Ammon's horn (tissue), 1 donor: Measurements from ENCODE around the gene SATB1.
A peak's percentile ranks its signal among the peaks of the same experiment; 100 is the strongest.
"Not testable (repeated sequence)": the region's sequence is repeated elsewhere in the genome, so short reads cannot be mapped to it uniquely, and the experiment has no call there.

ENCODE experiments used
- DNase-seq: peaks from one replicate; pipeline ENCODE4 v3.0.0-alpha.2; 2016; ENCODE audit warnings: low spot score

The SATB1 gene

DNA sequence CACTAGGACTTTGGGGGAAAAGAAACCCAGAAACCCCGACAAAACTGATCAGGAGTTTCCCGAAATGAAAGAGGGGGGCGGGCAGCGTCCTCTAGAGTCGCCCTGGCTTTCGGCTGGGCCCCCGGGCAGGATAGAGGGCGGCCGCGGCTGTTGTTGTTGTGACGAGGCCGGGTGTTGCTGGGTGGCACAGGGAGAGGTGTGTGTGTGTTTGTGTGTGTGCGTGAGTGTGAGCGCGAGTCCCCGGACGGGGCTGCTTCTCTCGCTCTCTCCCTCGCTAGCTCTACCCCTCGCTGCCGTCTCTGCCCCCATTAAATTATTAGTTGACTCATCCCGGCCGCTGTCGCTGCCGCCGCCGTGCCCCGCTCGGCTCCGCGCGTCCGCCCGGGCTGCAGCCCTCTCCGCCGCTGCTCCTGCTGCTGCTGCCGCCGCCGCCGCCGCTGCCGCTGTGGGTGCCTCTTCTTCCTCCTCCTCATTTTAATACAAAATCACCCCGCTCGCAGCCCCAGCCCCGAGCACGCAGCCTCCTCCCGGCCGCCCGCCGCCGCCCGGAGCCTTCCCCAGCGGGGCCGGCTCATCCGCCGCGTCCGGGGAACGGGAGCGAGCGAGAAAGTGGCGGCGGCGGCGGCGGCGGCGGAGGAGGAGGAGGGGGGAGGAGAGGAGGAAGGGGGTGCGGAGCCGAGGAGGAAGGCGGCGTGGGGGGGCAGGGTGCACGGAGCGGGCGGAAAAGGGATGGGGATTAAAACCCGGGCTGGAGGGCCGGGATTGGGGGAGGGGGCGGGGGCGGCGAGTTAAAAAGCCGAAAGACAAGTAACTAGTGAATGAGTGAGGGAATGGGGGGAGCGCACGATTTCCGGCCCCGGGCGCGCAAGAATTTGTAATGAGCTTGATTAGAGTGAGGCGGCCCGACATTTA lies at the start of gene SATB1:
SATB1 (minus strand) TSS at position 611 of the 912 bp plus-strand sequence. CDS start 4,372 bp downstream, outside the sequence.
- peak; percentile 84 for DNase-seq

DNA sequence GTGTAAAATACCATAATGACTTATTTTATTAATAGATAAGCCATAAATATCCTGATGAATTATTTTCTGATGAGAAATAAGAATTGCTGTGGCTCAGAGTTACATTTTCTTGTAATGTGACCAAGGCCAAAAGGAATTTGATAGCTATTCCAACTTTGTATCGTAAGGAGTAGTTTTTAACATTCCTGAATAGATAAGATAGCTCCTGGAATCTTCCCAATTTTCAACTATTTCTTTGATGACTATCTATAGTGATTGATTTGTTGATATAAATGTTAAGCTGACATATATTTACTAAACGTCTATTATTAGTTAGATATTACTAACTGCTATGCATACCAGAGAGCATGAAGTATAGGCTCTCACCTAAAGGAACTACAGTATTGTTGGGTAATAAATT lies 49.1 kb upstream of the SATB1 start:
- no peak for DNase-seq

DNA sequence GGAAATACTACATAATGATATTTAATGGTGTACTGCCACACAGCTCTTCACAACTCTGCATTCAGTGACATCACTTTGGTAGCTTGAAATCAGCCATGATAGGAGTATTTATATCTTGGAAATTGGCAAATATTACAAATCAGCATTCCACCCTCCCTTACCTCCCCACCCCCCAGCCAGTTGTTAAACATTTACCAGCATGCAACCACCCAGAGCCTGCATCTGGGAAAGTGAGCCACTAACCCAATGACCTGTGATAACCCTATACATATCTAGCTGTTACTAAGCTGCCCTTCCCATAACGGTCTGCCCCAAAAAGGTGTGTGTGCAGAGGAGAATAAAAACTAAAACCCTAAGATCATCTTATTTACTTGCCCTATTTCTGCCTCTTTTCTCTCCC lies 44.6 kb upstream of the SATB1 start:
- no peak for DNase-seq

DNA sequence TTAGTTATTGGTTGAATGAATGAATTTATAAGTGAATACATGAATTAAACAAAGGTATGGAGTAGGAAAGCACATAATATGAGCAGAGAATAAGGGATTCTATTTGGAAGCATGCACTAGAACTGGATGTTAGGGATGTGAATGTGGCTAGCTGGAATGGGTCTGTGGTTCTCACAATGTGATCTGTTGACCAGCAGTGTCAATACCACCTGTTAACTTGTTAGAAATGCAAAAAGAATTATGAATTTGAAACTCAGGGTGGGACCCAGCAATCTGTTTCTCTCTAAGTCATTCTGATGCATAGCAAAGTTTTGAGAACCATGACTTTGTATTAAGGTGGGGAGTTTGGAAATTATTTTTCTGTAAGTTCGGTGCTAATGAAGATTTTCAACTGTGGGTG lies 41.0 kb upstream of the SATB1 start:
- DNase-seq, result no peak

DNA sequence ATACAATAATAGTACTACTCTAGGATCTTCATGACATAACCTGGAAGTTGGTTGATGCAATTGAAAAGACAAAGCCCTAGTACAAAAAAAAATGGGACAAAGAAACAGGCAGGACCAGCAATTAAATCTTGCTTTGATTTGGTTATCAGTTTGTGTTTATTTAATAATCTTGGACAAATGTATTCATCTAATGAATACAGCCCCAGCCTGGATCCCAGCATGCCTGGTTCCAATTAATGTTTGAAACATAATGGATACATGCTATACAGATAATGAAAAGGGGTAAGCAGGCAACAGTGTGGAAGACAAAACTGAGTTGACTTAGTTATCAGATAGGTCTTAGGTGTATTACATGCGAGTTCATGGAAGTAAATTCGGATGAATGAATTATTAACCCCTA lies 29.6 kb upstream of the SATB1 start:
- no peak for DNase-seq

DNA sequence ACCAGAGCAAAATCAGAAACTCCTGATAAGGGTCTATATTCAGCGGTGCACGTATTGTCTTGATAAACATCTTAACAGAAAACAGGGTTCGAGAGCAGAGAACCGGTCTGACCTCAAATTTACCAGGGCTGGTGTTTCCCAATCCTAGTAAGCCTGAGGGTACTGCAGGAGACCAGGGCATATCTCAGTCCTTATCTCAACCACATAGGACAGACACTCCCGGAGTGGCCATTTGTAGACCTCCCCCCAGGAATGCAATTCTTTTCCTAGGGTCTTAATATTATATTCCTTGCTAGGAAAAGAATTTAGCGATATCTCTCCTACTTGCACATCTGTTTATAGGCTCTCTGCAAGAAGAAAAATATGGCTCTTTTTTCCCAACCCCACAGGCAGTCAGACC lies 24.5 kb upstream of the SATB1 start:
- DNase-seq, result not testable (repeated sequence)

DNA sequence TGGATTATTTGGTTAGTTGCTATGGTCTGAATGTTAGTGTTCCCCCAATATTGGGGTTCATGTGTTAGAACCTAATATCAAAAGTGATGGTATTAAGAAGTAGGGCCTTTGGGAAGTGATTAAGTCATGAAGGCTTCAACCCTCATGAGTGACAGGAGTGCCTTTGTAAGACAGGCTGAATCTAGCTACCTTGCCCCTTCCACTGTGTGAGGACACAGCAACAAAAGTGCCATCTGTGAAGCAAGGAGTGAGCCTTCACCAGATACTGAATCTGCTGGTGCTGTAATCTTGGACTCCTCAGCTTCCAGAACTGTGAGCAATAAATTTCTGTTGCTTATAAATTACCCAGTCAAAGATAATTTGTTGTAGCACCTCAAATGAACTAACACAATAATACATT lies 22.6 kb upstream of the SATB1 start:
- no peak for DNase-seq

DNA sequence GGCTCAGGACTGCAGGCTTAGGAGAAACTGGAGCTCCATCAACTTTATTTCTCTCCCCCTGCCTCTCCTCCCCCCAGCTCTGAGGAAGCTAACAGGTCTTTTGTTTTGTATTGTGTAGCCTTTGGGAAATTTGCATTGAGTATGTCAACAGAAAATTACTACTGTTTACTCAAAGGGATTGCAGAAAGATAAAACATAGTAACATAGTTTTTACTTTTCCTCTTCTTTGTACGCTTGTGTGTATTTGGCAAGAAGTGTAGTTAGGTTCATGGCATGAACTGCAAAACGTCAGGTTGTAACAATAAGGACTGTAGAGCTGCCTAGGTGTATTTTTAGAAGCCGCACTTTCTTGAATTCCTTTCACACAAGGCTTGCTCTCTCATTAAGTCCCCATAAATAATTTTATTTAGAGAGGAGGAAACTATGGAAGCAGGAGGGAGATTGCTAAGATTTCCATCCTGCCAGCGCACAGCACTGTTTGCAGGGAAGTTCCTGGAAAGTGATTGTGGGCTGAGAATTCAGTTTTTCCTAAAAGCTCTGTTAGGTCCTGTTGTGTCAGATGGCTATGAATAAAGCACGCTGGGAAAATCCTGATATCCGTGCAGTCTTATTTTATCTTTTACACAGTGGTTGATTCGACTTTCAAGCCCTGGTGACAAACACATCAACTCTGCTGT lies 21.1 kb upstream of the SATB1 start:
- DNase-seq, result peak; percentile 11

DNA sequence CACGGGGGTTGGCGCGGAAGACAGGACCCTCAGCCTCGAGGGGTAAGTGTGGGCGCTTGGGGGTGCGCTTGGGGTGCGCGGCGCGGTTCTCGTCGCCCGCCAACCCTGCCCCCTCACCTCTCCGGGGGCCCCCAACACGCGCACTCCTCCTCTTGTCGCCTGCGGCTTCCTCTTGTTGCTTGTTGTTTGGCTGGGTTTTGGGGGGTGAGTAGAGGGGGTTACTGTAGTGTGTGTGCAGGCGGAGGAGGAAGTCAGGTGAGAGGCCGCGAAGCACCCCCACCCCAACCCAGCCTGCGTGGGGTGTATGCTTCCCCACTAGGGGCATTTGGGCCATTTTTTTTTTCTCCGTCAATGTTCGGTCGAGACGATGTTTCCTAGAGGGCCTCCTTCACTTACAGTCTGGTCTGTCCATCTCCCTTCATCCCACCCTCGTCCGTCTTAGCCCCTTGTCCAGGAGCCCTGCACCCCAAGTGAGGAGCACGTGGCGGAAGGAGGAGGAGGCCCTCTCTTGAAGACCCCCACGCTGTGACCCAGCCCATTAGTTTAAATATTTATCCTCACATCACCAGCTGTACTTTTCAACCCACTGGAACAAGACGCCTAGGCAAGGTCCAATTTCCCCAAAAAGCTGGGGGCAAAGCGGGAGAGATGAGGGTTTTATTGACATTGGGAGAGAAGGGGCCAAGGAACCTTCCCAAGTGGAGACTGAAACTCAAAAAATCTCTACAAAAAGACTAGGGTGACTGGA lies 20.4 kb upstream of the SATB1 start:
- peak; percentile 20 for DNase-seq

DNA sequence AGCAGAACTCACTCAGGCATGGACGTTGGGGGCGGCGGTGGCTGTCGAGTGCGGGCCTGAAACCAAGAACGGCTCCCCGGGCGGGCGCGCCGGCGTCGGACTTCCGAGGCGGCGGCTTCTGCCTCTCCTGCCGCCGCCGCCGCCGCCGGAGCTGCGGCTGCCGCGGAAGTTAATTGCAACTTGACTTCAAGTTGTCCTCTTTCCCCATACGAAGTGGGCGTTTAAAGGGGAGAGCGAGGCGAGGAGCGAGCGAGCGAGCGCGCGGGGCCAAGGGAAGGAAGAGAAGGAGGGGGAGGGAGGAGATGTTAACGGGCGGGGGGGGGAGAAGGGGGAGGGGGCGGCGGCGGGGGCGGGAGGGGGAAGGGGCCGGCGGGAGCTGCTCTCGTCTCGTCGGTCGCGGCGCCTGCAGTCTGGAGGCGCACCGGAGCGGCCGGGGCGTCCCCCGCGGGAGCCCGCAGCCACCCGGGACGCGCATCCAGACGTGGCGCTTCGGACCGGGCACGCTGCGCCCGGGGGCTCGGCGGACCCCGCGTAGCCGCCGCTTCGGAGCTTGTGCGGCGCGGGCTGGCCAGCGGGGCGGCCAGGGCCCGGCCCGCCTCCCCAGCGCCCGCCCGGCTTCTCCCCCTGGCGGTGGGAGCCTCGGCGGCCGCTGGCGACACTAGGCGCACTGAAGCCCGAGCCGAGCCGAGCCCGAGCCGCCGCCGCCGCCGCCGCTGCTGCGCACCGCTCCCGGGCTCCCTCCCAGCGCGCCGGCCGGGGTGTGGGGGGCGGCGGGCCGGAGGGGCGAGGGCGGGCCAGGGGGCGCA lies 19.7 kb upstream of the SATB1 start:
- peak; percentile 55 for DNase-seq

DNA sequence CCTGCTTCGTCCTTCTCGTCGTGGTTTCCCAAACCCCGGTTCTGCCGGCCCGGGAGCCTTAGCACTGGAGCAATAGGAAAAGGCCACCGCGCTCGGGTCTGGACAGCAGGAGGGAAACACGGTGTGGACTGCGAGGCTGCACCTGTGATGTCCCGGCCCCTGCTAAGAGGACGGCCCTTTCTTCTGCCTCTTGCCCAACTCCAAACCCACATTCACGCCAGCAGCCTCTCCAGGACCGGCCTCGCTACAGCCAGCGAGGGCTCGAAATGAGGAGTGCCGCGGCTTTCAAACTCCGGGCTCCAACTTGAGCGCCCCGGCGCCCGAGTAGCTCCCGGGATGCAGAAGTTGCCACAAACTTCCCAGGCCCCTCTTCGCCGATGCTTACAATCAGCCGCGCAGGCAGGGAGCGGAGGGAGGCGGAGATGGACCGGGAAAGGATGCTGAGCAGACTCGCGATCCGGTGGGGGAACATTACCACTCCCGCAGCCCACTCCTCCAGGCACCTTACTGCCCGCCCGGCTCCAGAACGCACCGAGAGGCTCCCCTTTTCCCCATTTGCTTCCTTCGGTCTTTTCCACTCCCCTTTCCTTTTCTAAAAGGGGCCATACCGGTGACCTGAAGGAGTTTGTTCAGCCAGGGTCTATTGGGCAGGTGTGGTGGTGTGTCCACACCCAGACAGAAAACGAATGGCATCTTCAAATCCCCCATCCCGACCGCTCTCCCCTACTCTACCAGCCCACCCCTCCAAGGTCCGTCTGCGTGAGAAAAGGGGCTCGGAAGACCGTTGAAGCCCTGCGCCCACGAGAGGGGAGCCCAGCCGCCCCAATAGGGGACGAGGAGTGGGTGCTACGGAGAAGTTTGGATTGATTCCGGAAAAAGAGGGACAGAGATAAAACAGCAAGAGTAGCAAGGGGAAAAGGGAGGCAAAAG lies 18.8 kb upstream of the SATB1 start:
- DNase-seq, result peak; percentile 14

DNA sequence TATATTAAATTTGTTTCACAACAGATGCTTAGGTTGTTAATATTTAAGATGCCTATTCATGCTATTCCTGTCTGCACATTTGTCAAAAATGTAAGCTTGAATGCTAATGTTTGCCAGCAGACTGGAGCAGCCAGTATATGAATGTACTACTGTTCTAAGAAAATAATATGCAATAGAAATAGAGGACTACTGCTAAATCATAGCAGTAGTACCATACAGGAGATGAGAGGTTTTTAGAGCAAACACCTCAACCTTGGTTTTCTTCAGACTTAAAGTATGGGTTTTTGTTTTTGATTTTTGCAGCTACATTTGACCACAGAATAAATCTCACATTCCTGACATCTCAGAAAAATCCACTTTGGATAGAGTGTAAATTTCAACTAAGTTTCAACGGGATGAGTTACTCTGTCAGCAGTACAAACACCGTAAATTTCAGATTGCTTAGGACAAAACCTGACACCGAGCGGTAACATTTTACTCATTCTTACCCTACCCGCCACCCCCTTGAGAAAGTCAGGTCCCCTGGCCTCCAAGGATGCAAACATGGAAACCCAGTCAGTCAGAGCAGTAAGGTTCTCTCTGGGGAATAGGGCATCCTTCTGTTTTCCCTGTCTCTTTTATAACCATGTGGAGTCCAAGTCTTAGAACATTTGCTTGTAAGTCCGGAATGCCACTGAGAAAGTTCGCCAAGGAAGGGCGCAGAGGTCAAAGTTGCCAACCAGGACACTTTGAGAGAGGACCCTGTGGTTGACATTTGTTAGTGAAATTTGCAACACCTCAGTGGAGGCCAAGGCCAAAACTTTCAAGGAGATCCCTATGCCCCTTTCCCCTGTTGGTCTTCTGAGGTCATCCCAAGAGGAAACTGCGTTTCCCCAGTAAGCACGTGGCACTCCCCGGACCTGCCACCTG lies 17.9 kb upstream of the SATB1 start:
- no peak for DNase-seq

DNA sequence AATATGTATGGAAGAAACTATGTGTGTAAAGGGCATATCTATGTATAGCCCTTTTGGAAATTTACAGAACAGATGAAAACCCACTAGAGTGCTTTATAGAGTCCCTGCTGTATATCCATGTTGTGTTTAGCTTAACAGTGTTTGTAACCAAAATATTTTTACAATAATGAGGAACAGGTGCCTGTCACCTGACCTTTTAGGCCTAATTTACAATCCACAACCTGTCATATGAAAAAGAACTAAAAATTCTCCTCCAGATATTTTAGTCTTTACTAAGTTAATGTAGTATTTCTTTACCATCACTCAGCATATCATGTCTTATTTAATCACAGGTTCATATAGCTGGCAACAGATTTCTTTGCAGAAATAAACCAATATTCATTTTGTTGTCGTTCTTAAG lies 16.4 kb upstream of the SATB1 start:
- DNase-seq, result no peak

DNA sequence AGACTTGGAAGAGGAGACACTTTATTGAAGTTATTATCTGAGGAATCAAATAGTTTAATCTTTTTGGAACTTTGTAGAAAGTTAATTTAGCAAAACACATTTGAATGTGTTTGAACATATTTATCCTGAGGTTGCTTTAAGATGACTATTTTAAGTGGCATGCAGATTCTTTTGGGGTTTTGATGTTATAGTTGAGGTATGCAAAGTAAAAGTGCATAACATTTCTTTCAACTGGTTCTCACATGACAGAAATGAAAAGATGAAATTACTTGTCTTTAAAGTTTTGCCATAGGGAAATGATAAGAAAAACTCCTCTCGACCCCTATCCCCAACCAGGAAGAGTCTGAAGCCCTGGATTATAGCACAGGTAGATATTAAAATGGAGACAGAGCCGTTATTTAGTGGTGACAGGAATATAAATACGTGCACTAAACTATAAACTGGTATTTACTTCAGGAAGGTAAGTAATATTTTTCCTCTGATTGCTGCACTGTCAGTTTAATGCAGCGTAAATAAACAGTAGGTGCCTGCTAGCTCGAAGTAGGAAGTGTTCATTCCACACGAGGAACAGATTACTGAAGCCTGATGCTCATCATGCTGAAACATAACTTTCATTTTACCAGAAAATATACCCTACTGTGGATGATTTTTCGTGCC lies 15.1 kb upstream of the SATB1 start:
- DNase-seq, result no peak

DNA sequence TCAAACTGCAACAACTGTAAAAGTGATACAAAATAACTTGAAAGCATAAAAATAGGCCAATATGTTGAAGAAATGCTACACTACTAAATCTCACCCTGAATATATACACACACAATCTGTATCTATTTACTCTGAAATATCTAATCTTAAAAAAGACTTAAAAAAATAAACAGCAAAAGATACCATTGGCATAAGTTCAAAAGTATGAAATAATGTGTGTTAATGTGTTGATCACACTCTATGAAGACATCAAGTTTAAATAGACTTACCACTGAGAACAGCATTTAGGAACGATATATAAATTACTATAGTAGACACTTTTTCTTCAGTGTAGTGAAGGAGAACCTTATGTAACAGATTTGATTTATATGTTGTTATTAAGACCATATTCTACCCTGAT lies 14.1 kb upstream of the SATB1 start:
- DNase-seq, result no peak

DNA sequence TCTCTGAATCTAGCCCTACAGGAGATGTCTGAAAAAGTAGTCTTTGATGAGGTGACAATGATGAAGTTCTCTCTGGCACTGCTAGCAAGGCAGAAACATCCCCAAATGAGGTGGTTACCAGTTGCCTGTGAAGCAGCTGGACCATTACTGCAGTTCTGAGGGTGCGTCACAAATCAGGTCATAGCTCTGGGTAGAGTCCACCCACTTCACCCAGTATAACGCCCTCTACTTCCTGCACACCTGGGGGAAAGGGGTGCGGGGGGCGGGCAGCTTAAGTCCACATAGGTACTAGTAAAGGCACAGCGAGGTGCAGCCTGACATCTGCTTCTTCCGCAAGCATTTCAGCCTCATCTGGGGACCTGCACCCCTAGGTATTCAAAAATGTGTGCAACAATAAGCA lies 13.4 kb upstream of the SATB1 start:
- no peak for DNase-seq

DNA sequence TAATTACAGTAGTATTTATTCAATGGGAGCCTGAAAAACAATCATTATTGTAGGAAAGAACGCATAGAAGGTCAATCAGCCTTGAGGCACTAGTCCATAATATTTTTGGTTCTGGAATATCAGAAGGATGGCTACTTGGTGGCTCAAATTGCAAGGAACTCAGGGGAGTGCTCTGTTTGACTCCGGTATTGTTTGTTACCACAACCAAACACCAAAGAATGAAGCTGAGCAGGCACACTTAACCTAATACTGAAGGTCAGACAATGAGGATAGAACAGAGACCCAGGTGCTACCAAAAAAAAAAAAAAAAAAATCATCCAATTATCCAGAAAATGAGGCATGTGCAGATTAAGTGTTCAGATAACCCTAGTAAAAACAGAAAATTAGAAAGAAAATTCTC lies 11.1 kb upstream of the SATB1 start:
- DNase-seq, result no peak

DNA sequence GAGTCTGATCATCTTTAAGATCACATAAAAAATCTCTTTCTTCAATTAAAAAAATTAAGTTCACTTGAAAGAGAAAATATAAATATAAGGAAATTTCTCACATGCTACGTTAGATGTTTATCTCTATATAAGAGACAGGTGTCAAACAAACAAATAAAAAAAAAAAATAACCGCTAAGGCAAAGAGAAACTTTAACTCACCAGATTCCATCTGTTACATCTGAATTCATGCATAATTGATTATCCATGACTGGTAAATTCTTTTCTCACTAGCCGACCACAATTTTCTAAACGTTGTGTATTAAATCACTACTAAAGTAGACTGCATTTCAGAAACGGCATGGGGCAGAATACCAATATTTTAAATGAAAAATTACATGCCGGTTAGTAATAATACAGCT lies 9.6 kb upstream of the SATB1 start:
- no peak for DNase-seq

DNA sequence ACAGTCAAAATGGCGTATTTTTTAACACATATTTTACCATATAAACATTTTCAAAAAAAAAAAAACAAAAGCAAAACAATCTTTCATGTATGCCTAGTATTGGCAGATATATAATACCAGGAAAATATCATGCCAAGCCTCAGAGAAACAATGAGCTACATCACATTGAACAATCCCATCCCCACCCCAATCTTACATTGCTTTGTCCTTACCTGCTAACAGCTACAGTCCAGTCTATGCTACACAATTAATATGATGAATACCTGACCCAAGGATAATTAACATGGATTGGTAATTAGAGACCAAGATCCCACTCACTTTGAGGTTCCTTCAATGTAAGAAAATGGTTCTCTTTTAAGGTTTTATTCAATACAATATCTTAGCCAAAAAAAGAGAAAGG lies 7.6 kb upstream of the SATB1 start:
- no peak for DNase-seq
